A673 (cell line): ENCODE measurements around the gene PDE4C.

Source experiments
- CTCF ChIP-seq: fragments of 300-800, 200-600 bp; sonication (generic); conservative IDR thresholded peaks from 2 replicates; pipeline ENCODE4 v1.5.1; 2017; ENCODE audit warnings: low read depth, mild to moderate bottlenecking, antibody characterized with exemption, low read length, moderate library complexity, mixed read lengths
- EZH2 ChIP-seq: fragments of 200-600 bp; sonication (generic); IDR thresholded peaks from 2 replicates; pipeline ENCODE4 v1.6.1; 2017; ENCODE audit warnings: borderline replicate concordance, low read depth, mild to moderate bottlenecking, mixed read lengths, antibody characterized with exemption, low read length; ENCODE audit not compliant: poor library complexity, severe bottlenecking

DNA sequence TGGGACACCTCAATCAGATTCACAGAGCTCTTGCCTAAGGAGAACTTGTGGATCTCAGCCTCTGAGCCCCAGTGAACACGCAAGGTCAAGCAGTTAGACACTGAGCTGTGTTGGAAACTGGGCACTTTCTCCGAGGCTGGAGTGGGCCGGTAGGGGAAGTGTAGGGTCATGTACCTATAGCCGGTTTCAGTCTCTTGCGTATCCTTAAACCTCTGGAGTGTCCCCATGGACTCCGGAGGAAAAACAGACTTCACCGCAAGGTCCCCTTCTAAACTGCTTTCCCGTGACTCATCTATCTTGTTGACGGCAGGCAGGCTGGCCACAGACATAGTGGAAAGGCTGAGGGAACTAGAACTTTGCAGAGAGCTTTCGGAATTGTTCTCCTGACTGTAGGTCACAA lies 36.7 kb upstream of the PDE4C start:
- TF ChIP-seq CTCF (no peak), EZH2 (no peak)
